Measurements from ENCODE around the gene SMCO3.

SMCO3 gene

GRCh38 chr12:14845350-14845750 lies 31.4 kb upstream of the SMCO3 start:
- Histone ChIP-seq H3K27me3 (ENCODE audit: insufficient read depth, low read length) (no peaks in the 10 kb centered on the region), H3K4me1 (ENCODE audit: control insufficient read depth, insufficient read depth, low read length, unreplicated experiment) (peaks cover 33% of the 10 kb centered on the region), H2AFZ (ENCODE audit: low read length, unreplicated experiment) (peak overlapping the region; percentile 47), H3K36me3 (ENCODE audit: insufficient read depth, low read length) (no peaks in the 10 kb centered on the region), H3K4me3 (ENCODE audit: low read depth, low read length) (no peak overlapping the region), H3K27ac (ENCODE audit: low read depth, low read length) (no peak overlapping the region), H3K79me2 (ENCODE audit: control insufficient read depth, insufficient read depth, low read length, unreplicated experiment) (no peaks in the 10 kb centered on the region)

- no peaks in the 10 kb centered on the region for H3K36me3 ChIP-seq (ENCODE audit: insufficient read depth, low read length)
- no peak overlapping the region for H2AFZ ChIP-seq (ENCODE audit: low read length, unreplicated experiment)
- no peak overlapping the region for H3K4me3 ChIP-seq (ENCODE audit: low read depth, low read length)
- no peak overlapping the region for H3K27ac ChIP-seq (ENCODE audit: low read depth, low read length)
- peaks cover 30% of the 10 kb centered on the region for H3K4me1 ChIP-seq (ENCODE audit: control insufficient read depth, insufficient read depth, low read length, unreplicated experiment)
- no peaks in the 10 kb centered on the region for H3K27me3 ChIP-seq (ENCODE audit: insufficient read depth, low read length)
- no peaks in the 10 kb centered on the region for H3K79me2 ChIP-seq (ENCODE audit: control insufficient read depth, insufficient read depth, low read length, unreplicated experiment)
Observed at GRCh38 chr12:14844401-14844800, 30.4 kb upstream of the SMCO3 start.

GRCh38 chr12:14843425-14843887 lies 29.5 kb upstream of the SMCO3 start, which contains the start of gene ART4:
Gene ART4, minus strand, starts transcription at chr12:14843526. Its CDS starts 413 bp downstream, at chr12:14843113.
- no peaks in the 10 kb centered on the region for H3K27me3 ChIP-seq (ENCODE audit: insufficient read depth, low read length)
- peaks cover 31% of the 10 kb centered on the region for H3K4me1 ChIP-seq (ENCODE audit: control insufficient read depth, insufficient read depth, low read length, unreplicated experiment)
- no peaks in the 10 kb centered on the region for H3K36me3 ChIP-seq (ENCODE audit: insufficient read depth, low read length)
- peak within 1 kb of the TSS; percentile 84 for H3K27ac ChIP-seq (ENCODE audit: low read depth, low read length)
- peak within 1 kb of the TSS; percentile 30 for H2AFZ ChIP-seq (ENCODE audit: low read length, unreplicated experiment)
- H3K4me3 ChIP-seq (ENCODE audit: low read depth, low read length): peak within 1 kb of the TSS; percentile 32; the same call in 1 of the 2 replicates
- no peaks in the 10 kb centered on the region for H3K79me2 ChIP-seq (ENCODE audit: control insufficient read depth, insufficient read depth, low read length, unreplicated experiment)

DNA sequence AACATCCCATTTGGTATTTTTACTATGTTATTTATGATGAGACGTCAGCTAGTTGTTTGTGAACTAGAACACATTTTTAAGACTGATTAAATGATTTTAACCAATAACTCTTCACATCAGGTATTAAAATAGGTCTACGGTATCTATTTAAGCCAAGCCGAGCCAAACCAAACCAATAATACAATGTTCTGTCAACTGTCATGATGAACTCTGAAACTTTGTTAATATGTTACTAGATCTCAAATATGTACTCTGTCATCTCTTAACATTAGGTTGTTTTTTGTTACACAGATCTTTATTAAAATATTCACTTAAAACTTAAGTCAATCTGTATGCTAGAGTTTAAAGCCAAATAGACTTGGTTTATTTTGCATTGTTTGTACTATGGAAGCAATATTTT lies 28.3 kb upstream of the SMCO3 start:
- H2AFZ ChIP-seq (ENCODE audit: low read length, unreplicated experiment): peak overlapping the region; percentile 30
- no peaks in the 10 kb centered on the region for H3K36me3 ChIP-seq (ENCODE audit: insufficient read depth, low read length)
- peaks cover 41% of the 10 kb centered on the region for H3K4me1 ChIP-seq (ENCODE audit: control insufficient read depth, insufficient read depth, low read length, unreplicated experiment)
- no peaks in the 10 kb centered on the region for H3K27me3 ChIP-seq (ENCODE audit: insufficient read depth, low read length)
- H3K79me2 ChIP-seq (ENCODE audit: control insufficient read depth, insufficient read depth, low read length, unreplicated experiment): no peaks in the 10 kb centered on the region
- H3K27ac ChIP-seq (ENCODE audit: low read depth, low read length): peak overlapping the region; percentile 84
- peak overlapping the region; percentile 32; the same call in 1 of the 2 replicates for H3K4me3 ChIP-seq (ENCODE audit: low read depth, low read length)

GRCh38 chr12:14841761-14842160 lies 27.8 kb upstream of the SMCO3 start:
- H3K27me3 ChIP-seq (ENCODE audit: insufficient read depth, low read length): no peaks in the 10 kb centered on the region
- no peaks in the 10 kb centered on the region for H3K79me2 ChIP-seq (ENCODE audit: control insufficient read depth, insufficient read depth, low read length, unreplicated experiment)
- H3K4me1 ChIP-seq (ENCODE audit: control insufficient read depth, insufficient read depth, low read length, unreplicated experiment): peaks cover 44% of the 10 kb centered on the region
- H3K27ac ChIP-seq (ENCODE audit: low read depth, low read length): peak overlapping the region; percentile 84
- H2AFZ ChIP-seq (ENCODE audit: low read length, unreplicated experiment): no peak overlapping the region
- H3K4me3 ChIP-seq (ENCODE audit: low read depth, low read length): peak overlapping the region; percentile 15; the same call in 1 of the 2 replicates
- H3K36me3 ChIP-seq (ENCODE audit: insufficient read depth, low read length): no peaks in the 10 kb centered on the region

- no peak overlapping the region for H3K27ac ChIP-seq (ENCODE audit: low read depth, low read length)
- no peak overlapping the region for H2AFZ ChIP-seq (ENCODE audit: low read length, unreplicated experiment)
- H3K79me2 ChIP-seq (ENCODE audit: control insufficient read depth, insufficient read depth, low read length, unreplicated experiment): no peaks in the 10 kb centered on the region
- H3K4me3 ChIP-seq (ENCODE audit: low read depth, low read length): no peak overlapping the region
- no peaks in the 10 kb centered on the region for H3K36me3 ChIP-seq (ENCODE audit: insufficient read depth, low read length)
- peaks cover 39% of the 10 kb centered on the region for H3K4me1 ChIP-seq (ENCODE audit: control insufficient read depth, insufficient read depth, low read length, unreplicated experiment)
- H3K27me3 ChIP-seq (ENCODE audit: insufficient read depth, low read length): no peaks in the 10 kb centered on the region
Observed at GRCh38 chr12:14840616-14841015, 26.6 kb upstream of the SMCO3 start.

DNA sequence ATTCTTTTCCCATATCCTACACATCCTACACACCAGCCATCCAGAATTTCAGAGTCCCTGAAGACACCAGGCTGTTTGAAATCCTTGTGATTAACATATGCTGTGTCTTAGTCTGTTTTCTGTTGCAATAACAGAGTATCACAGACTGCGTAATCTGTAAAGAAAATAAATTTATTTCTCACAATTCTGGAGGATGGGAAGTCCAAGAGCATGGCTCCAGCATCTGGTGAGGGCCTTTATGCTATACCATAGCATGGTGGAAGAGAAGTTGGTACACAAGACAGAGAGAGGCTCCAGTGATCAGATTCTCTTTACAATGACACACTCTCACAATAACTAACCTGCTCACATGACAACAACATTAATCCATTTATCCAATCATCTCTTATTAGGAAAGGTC lies 25.3 kb upstream of the SMCO3 start:
- no peaks in the 10 kb centered on the region for H3K79me2 ChIP-seq (ENCODE audit: control insufficient read depth, insufficient read depth, low read length, unreplicated experiment)
- H3K27me3 ChIP-seq (ENCODE audit: insufficient read depth, low read length): no peaks in the 10 kb centered on the region
- H2AFZ ChIP-seq (ENCODE audit: low read length, unreplicated experiment): no peak overlapping the region
- peaks cover 52% of the 10 kb centered on the region for H3K4me1 ChIP-seq (ENCODE audit: control insufficient read depth, insufficient read depth, low read length, unreplicated experiment)
- H3K36me3 ChIP-seq (ENCODE audit: insufficient read depth, low read length): no peaks in the 10 kb centered on the region
- no peak overlapping the region for H3K4me3 ChIP-seq (ENCODE audit: low read depth, low read length)
- no peak overlapping the region for H3K27ac ChIP-seq (ENCODE audit: low read depth, low read length)

- peak overlapping the region; percentile 70 for H3K4me3 ChIP-seq (ENCODE audit: low read depth, low read length)
- H3K27me3 ChIP-seq (ENCODE audit: insufficient read depth, low read length): no peaks in the 10 kb centered on the region
- no peaks in the 10 kb centered on the region for H3K36me3 ChIP-seq (ENCODE audit: insufficient read depth, low read length)
- peak overlapping the region; percentile 94 for H3K27ac ChIP-seq (ENCODE audit: low read depth, low read length)
- peaks cover 44% of the 10 kb centered on the region for H3K4me1 ChIP-seq (ENCODE audit: control insufficient read depth, insufficient read depth, low read length, unreplicated experiment)
- peak overlapping the region; percentile 35 for H2AFZ ChIP-seq (ENCODE audit: low read length, unreplicated experiment)
- no peaks in the 10 kb centered on the region for H3K79me2 ChIP-seq (ENCODE audit: control insufficient read depth, insufficient read depth, low read length, unreplicated experiment)
Observed at GRCh38 chr12:14836336-14837210, 22.6 kb upstream of the SMCO3 start.

GRCh38 chr12:14834509-14834908 lies 20.5 kb upstream of the SMCO3 start:
- Histone ChIP-seq H3K36me3 (ENCODE audit: insufficient read depth, low read length) (no peaks in the 10 kb centered on the region), H3K27me3 (ENCODE audit: insufficient read depth, low read length) (no peaks in the 10 kb centered on the region), H3K79me2 (ENCODE audit: control insufficient read depth, insufficient read depth, low read length, unreplicated experiment) (no peaks in the 10 kb centered on the region), H3K4me1 (ENCODE audit: control insufficient read depth, insufficient read depth, low read length, unreplicated experiment) (peaks cover 36% of the 10 kb centered on the region), H3K4me3 (ENCODE audit: low read depth, low read length) (no peak overlapping the region), H3K27ac (ENCODE audit: low read depth, low read length) (peak overlapping the region; percentile 47; the same call in 1 of the 2 replicates), H2AFZ (ENCODE audit: low read length, unreplicated experiment) (no peak overlapping the region)

GRCh38 chr12:14833952-14834351 lies 20.0 kb upstream of the SMCO3 start:
- H3K27me3 ChIP-seq (ENCODE audit: insufficient read depth, low read length): no peaks in the 10 kb centered on the region
- H2AFZ ChIP-seq (ENCODE audit: low read length, unreplicated experiment): peak overlapping the region; percentile 20
- peak overlapping the region; percentile 17; the same call in 1 of the 2 replicates for H3K4me3 ChIP-seq (ENCODE audit: low read depth, low read length)
- H3K79me2 ChIP-seq (ENCODE audit: control insufficient read depth, insufficient read depth, low read length, unreplicated experiment): no peaks in the 10 kb centered on the region
- no peaks in the 10 kb centered on the region for H3K36me3 ChIP-seq (ENCODE audit: insufficient read depth, low read length)
- peaks cover 36% of the 10 kb centered on the region for H3K4me1 ChIP-seq (ENCODE audit: control insufficient read depth, insufficient read depth, low read length, unreplicated experiment)
- H3K27ac ChIP-seq (ENCODE audit: low read depth, low read length): peak overlapping the region; percentile 21

DNA sequence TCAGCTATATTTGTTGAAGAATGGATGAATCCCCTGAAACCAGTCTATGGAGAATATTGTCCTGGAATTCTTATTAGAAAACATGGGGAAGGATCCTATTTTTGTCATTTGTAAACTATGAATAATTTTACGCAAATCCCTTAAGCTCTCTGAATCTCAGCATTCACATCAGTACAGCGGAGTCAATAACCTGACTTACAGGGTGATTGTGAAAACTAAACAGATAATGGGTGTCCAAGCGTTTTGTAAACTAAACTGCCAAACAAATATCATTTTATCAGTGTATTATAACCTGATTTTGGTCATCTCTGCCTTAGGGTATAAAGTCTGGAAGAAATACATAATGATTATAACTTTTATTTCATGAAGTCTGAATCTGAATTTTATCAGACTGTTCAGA lies 19.4 kb upstream of the SMCO3 start:
- H2AFZ ChIP-seq (ENCODE audit: low read length, unreplicated experiment): peak overlapping the region; percentile 20
- H3K27me3 ChIP-seq (ENCODE audit: insufficient read depth, low read length): no peaks in the 10 kb centered on the region
- peak overlapping the region; percentile 21 for H3K27ac ChIP-seq (ENCODE audit: low read depth, low read length)
- no peaks in the 10 kb centered on the region for H3K79me2 ChIP-seq (ENCODE audit: control insufficient read depth, insufficient read depth, low read length, unreplicated experiment)
- peaks cover 33% of the 10 kb centered on the region for H3K4me1 ChIP-seq (ENCODE audit: control insufficient read depth, insufficient read depth, low read length, unreplicated experiment)
- H3K4me3 ChIP-seq (ENCODE audit: low read depth, low read length): no peak overlapping the region
- H3K36me3 ChIP-seq (ENCODE audit: insufficient read depth, low read length): no peaks in the 10 kb centered on the region
